Measurements from ENCODE around the gene CNR1.
"Not testable (repeated sequence)": the region's sequence is repeated elsewhere in the genome, so short reads cannot be mapped to it uniquely, and the experiment has no call there.

The CNR1 gene

DNA sequence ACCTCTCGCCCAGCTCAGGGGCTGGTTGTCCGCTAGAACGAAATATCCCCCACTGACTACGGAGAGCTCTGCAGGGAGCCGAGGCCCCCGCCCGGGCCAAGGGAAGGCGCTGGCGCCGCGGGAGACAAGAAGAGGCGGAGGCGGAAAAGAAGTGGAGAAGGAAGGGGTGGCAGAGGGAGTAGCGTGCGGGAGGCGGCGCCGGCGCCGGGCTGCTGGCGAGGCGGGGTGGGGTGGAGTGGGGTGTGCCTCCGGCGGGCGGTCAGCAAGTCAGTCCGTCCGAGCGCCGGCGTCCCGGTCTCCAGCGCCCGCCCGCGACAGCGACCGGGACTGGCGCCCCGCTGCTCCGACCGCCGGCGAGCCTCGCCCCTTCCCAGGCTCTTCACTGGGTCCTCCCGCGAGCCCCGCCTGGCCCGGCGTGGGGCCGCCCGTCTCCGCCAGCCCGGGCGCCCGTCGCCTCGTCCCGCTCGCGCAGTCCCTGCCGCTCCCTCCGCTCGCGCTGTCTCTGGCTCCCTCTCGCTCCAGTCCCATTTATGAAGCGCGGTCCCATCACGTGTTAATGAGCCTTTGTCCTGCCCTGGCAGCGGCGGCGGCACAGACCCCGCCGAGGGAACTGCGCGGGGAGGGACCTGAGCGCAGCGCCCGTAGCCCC, at the start of gene CNR1:
Gene CNR1, minus strand, starts transcription at position 504 of the 649 bp plus-strand sequence. CDS start 21,073 bp downstream, outside the sequence.
- peak; percentile 34 for DNase-seq

GRCh38 chr6:88211446-88211845, 45.3 kb upstream of the CNR1 start:
- no peak for DNase-seq

DNA sequence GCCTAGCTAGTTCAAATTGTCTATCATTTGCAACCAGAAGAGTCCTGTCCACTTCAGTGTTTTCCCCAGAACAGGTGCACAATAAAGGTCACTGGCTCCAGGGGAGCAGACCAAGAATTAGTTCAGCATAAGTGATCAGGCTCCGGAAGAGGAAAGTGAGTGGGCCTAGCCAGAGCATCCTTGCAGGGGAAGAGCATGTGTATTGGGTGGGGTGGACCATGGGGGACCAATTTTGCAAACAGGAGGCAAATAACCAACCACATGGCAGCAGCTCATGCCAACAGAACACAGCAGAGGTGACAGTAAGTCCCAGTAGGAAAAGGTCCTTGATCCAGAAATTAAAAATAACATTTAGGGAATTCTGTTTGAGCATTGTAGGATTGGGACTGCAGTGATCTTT, 43.2 kb upstream of the CNR1 start:
- no peak for DNase-seq

GRCh38 chr6:88208726-88209125, 42.6 kb upstream of the CNR1 start:
- no peak for DNase-seq

GRCh38 chr6:88201734-88202133, 35.6 kb upstream of the CNR1 start:
- DNase-seq: not testable (repeated sequence)

DNA sequence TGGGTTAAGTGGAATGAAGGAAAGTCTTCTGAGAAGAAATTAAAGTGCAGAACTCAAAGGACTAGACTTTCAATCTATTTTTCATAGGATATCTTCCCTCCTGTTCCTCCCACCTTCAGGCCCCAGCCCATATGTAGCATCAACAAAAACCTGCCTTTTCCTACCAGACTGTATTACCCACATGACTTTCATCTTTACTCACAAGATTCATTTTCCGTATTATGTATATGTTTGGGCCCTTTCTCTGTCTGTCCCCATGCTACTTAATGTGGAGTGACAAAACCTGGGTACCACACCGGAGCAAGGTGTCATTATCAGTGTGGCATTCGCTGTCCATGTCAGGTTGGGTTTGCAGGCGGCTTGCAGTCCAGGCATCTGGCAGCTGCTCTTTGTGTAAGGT, 18.8 kb upstream of the CNR1 start:
- no peak for DNase-seq

DNA sequence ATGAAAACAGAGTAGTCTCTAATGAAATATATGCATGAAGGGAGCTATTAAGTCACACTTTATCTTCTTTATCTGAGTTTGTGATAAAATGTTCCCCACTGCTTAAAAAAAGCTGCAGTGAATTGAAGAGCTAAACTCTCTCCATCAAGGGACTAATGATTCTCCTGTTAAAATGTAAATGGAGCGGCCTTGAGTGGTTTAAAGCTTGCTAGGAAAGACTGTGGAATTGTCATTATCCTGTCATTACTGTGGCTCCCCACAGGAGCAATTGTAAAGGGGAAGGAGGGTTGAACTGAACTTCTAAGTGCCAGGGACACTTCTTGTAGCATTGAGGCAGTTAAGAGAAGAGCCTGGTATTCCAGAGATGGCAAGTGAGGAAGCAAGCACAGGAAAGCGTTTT, 17.3 kb upstream of the CNR1 start:
- DNase-seq: no peak

DNA sequence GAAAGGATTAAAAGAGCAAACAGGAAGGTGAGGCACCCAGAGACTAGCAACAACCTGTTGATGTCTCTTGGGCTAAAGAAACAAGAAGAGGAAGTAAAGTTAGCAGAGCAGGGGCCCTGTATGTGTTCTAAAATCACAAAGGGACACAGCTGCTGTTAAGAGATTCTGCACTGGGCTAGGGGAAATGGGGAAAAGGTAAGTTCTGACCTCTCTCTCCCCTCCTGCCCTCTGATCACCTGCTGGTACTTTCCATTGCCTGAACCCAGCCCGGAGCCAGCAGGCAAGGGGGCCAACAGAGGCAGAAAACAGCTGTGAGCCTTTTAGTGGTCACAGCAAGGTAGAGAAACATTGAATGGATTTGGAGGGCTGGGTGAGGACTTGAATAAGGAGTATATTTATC, 13.5 kb upstream of the CNR1 start:
- DNase-seq: no peak

DNA sequence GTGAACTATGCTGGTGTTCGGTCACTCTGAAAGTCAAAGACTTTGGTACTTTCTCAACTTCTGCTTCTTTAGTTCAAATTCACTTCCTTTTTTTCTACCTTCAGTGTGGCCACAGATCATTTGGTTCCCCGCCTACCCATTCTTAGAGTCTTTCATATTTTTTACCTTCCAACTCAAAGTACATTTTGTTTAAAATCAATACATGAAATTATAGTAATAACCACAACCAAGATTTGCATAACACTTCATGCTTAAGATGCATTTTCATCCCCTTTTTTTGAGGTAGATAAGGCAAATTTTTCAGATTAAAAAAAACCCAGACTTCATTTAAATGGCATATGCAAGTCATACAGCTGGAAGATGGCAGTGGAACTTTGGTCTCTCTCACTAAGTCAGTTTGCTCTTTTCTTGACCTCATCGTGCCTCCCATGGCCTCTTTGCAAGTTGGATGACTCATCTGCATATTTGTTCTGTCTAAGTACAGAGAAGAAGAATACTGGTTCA, 11.9 kb upstream of the CNR1 start:
- DNase-seq: no peak

GRCh38 chr6:88174906-88175305, 8.8 kb upstream of the CNR1 start:
- DNase-seq: no peak

- DNase-seq: no peak
Observed at GRCh38 chr6:88171312-88171711, 5.2 kb upstream of the CNR1 start.

DNA sequence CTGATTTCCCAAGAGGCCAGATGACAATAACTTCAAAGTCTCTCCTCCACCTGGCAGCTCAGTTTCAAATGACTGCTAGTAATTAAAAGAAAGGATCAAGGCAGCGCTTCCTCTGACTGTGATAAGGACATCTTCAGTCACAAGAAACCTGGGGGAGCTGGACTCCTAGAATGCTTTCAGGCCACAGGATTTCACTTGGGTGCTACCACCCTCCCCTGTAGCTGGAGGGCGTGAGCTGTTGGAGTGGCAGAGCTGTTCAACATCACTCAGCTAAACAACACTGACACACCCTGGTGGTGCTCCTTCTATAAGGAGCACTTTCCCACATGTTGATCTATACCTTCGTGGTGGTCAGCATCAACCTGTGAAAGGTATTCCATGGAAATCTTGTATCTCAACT, 2.2 kb upstream of the CNR1 start:
- no peak for DNase-seq

DNA sequence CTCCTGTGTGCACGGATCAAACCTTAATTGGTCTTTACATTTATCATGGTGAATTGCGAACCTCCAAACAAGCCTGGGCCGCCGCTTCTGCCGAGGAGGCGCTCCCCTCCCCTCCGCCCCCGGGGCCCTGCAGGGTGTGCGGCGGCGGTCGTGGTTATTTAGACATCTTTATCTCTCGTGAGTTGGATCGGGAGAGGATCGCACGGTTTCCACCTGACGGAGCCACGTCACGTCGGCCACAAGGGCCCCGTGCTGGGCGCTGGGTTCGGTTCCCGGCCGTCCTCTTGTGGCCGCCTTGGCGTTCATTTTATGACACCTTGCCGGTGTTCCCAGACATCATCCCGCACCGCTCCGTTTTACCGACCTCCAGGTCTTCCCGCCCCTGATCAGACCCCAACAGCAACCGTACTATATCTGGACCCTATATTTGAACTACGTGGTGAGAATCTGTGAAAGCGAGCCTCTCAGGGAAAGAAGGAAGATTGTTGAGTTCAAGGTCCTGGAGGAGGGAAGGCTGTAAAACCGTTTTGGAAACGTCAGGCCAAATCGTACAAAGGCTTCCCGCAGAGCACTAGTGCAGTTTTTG, 1.3 kb upstream of the CNR1 start:
- DNase-seq: peak; percentile 33

DNA sequence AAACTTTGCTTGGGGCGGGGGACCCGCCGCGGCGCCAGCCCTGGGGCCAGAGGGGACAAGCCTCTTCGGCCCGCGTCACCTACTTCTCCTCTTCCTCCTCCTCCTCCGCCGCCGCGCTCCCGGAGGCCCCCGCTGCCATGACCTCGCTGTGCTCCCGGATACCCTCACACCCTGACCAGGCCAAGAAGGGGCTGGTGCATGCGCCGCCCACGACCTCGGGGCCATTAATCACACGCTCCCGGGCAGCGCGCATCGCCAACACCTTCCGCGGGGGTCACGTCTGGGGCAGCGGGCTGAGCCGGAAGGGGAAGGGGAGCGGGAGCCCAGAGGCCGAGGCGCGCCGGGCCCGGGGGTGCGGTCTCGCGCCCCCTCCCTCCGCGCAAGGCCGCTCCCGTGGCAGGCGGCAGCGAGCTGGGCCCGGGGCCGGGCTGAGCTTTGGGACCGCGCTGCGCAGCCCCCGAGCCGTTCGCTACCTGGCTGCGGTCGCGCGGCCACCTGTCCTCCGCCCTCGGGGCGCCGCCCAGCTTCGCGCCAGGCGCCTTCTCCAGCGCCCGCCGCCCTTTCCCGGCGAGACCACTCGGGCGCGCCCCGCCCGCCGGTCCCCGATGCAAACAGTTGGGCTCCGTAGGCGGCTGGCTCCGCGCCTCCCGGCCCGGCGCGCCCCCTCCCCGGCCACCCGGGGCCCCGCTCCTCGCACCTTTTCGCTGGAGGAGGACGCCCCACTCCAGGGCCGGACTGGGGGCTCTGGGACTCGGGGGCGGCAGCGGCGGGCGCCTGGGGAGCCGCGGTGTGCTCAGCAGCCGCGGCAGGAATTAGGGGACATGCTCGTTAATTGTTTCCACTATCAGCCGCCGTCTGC, 575 bp upstream of the CNR1 start:
- DNase-seq: peak; percentile 26

DNA sequence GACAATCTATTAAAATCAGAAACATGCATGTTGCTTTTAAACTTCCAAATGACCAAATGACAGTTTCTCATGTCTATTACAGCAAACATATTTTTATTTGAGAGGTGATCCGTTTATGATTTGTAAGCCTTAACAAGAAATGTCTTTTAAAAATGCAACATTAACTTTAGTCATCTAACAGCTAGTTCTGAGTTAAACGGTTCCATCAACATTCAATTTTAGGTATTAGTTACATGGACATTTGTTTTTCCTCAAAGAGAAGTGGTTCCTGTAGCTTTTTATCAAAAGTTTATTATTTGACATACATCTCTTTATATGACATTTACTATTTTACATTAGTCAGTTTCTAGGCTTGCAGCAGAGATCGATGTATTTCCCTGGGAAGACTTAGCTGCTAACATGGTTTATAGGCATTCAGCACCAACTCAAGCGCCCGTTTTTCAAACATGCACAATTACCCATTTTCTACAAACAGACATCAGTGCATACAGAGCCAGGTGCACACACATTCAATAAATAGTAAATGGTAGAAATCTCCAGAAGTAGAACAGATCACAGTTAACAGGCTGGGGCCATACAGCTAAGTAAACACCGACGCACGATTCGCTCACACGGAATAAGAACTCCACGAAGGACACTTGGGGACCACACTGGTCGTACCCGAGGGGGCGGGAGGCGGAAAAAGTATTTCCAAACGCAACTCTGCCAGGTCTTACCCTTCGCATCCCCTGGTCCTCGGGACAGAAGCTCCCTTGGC, 882 bp downstream of the CNR1 start:
- DNase-seq: no peak

- no peak for DNase-seq
Observed at GRCh38 chr6:88164061-88164460, 2.1 kb downstream of the CNR1 start.

DNA sequence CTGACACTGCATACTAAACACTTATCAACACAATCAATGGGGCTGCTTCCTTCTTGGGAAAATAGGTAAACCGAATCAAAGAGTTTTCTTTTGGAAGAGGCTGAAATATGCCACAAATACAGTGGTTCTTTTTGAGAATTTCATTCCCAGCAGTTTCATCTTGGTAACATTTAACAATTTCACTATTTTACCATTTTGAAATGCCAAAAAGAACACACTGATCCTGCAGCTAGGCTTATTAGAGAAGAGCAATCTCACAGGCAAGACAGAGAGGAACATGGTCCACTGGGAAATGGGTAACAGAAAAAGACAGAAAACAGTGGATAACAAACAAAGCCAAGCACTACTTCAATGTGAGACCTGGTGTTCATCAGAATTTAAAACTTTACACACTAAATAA, 2.5 kb downstream of the CNR1 start:
- DNase-seq: no peak

GRCh38 chr6:88161940-88162339, 4.2 kb downstream of the CNR1 start:
- DNase-seq: no peak

DNA sequence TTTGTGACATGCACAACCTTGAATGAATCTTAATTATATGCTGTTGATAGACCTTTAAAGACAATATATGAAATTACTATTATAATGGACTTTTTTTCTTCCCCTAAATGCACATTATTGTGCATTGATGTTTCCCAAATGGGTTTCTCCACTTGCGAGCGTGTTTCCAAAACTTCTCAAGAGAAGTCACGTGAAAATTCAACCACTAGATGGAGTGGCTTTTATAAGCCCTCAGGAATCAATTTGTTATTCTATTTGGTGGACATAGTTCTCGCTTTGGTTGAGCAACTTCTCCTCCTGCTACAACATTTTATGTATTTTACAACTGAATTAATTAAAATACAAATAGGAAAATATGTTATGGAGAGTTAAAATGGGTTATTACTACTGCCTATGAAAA, 9.0 kb downstream of the CNR1 start:
- DNase-seq: no peak

- DNase-seq: no peak
Observed at GRCh38 chr6:88145298-88145963, 20.7 kb downstream of the CNR1 start.

GRCh38 chr6:88144637-88145297, 21.4 kb downstream of the CNR1 start:
- DNase-seq: no peak

Data from stimulated activated CD4-positive, alpha-beta T cell treated with anti-CD3 and anti-CD28 coated beads, Interleukin-15, amount 100 ng/mL, for 24 hours (primary cell).